GM19467 (cell line): Measurements from ENCODE around the gene KLKB1.
"Not testable (repeated sequence)": the region's sequence is repeated elsewhere in the genome, so short reads cannot be mapped to it uniquely, and the experiment has no call there.

Source experiments
- ATAC-seq: cut with Tn5 transposase; IDR thresholded peaks from one replicate; pipeline ENCODE4 v1.9.1; 2021; ENCODE audit warnings: mild to moderate bottlenecking, moderate library complexity; ENCODE audit not compliant: unreplicated experiment

The KLKB1 gene

GRCh38 chr4:186226521-186227189, 652 bp upstream of the KLKB1 start:
- no peak for ATAC-seq

DNA sequence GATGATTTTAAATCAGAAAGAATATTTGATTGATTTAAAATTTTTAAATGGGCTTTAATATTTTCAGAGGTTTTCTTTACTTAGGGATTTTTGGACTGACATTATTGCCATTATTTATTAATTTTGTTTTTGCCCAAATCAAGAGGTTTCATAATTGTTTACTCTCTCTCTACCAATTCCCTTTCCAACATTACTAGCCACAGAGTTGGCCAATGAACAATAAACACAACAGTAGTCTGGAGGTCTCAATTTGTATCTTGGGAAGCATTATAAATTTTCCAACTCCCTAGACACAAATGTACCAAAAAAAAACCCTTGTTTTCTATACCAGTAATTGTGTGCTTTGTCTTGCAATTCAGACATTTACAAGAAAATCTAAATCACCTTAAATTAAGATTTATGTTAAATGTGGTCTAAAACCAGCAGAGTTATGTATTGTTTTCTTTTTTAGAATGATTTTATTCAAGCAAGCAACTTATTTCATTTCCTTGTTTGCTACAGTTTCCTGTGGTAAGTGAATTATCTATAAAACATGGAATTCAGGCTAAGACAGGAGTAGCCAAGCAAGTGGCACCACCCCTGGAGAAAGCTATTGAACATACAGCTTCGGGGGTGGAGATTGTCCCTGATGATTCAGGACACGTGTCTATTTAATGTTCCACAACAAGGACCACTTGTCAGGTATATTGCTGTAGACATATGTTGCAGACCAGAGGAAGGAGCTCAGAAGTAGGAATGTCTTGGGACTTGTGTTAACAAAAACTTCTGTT, 622 bp downstream of the KLKB1 start:
- ATAC-seq: no peak

GRCh38 chr4:186228514-186228894, 1.2 kb downstream of the KLKB1 start:
- ATAC-seq: no peak

- ATAC-seq: no peak
Measured at GRCh38 chr4:186234367-186234766, 7.1 kb downstream of the KLKB1 start.

DNA sequence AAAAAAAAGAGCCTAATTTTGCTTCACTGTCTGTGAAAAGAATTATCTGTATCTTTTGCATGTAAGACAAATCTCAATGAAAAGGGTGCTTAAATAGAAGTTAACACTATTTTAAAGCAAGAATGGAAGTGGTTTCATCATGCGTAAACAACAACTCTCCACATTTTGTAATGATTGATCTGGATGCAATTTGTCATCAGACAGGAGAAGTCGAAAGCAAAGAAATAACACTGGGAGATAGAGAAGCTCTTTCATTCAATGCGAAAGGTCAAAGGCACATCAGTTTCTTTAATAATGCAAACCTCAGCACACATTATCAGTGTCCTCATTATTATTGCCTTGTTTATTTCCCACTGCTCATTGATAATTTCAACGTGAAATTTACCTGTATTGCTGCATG, 8.8 kb downstream of the KLKB1 start:
- ATAC-seq: no peak

- no peak for ATAC-seq
Measured at GRCh38 chr4:186240452-186240847, 13.1 kb downstream of the KLKB1 start.

GRCh38 chr4:186240848-186241491, 13.7 kb downstream of the KLKB1 start:
- no peak for ATAC-seq

- no peak for ATAC-seq
Measured at GRCh38 chr4:186241616-186242015, 14.3 kb downstream of the KLKB1 start.

GRCh38 chr4:186242031-186242430, 14.7 kb downstream of the KLKB1 start:
- ATAC-seq: not testable (repeated sequence)

DNA sequence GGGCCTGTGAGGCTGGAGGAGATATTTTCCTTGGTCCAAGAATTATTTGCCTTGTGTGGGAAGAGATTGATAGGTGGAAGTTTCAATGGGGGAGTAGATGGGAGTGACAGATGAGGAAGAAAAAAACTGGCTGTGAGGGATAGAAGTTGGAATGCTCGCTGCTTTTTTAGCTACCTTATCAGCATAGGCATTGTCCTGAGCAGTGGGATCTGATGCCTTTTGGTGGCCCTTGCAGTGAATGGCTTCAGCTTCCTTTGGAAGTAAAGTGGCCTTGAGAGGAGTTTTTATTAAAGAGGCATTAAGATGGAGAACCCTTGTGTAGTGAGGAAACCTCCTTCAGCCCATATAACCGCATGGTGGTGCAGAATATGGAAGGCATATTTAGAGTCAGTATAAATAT, 16.0 kb downstream of the KLKB1 start:
- ATAC-seq: no peak

DNA sequence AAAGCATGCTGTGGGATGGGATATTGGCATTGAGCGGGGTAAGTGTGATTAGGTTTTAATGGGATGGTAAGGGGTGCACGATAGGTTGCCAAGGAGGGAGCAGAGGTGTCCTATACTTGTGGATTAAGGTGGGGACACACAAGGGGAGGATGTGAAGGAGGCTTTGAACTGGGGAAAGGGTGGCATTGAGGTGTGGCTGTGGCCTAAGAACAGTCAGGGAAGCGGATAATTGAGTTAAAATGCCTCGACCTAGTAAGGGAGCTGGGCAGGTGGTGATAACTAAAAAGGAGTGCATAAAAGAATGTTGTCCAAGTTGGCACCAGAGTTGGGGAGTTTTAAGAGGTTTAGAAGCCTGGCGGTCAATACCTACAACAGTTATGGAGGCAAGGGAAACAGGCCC, 17.5 kb downstream of the KLKB1 start:
- ATAC-seq: no peak

GRCh38 chr4:186247062-186247752, 19.9 kb downstream of the KLKB1 start:
- not testable (repeated sequence) for ATAC-seq

DNA sequence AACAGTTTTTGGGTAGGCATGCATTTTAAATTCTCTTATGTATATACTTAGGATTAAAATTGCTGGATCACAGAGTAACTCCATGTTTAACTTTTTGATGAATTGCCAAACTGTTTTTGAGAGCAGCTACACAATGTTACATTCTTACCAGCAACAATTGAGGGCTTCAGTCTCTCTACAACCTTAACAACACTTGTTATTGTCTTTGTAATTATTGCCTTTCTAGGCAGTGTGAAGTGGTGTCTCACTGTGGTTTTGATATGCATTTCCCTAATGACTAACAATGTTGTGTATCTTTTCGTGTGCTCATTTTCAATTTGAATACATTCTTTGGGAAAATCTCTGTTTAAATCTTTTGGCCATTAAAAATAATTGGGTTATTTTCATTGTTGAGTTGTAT, 21.3 kb downstream of the KLKB1 start:
- ATAC-seq: no peak

DNA sequence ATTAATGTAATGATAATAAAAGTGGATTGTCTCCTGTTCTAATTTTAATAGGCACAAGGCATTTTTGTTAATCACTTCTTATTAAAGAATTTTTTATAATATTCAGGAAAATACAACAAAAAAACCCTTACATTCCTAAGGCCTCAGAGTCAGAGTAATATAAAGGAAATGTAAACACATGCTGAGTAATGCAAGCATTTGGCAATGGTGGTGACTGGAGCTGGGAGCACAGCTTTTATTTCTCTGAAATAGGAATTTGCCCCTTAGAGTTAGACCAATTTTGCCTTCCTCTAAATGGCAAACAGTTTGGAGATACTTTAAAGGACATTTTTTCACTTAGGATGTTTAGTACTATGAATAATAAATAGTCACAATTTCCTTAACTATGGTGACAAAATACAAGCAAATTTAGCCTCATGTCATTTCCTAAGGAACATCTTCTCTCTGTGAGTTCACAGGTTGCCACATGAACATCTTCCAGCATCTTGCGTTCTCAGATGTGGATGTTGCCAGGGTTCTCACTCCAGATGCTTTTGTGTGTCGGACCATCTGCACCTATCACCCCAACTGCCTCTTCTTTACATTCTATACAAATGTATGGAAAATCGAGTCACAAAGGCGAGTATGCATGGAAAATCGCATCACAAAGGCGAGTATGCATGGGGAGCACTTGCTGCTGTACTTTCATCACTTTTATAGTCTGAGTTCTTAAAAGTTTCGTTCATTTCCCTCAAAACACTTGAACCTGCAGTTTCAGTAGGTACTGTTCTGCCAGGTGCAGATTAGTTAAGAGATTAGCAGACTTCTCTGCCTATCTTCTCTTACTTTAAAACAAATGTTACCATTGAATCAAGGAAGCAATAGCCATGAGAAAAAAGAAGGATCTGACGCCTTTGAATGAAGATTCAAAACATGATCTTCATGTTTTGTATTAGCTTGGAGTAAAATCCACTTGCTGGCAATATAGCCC, 22.8 kb downstream of the KLKB1 start:
- ATAC-seq: no peak

GRCh38 chr4:186250760-186251159, 23.5 kb downstream of the KLKB1 start:
- ATAC-seq: no peak

DNA sequence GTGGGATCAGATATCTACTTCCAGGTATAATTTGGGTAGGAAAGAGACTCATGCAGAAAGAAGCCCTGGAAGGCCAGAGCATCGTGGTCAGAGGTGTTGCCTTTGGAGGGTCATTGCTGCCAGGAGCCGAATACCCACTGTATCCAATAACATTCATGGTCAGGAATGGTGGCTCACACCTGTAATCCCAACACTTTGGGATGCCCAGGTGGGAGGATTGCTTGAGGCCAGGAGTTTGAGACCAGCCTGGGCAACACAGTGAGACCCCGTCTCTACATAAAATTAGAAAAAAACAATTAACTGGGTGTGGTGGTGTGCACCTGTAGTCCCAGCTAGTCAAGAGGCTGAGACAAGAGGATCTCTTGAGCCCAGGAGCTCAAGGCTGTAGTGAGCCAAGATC, 27.8 kb downstream of the KLKB1 start:
- ATAC-seq: no peak

DNA sequence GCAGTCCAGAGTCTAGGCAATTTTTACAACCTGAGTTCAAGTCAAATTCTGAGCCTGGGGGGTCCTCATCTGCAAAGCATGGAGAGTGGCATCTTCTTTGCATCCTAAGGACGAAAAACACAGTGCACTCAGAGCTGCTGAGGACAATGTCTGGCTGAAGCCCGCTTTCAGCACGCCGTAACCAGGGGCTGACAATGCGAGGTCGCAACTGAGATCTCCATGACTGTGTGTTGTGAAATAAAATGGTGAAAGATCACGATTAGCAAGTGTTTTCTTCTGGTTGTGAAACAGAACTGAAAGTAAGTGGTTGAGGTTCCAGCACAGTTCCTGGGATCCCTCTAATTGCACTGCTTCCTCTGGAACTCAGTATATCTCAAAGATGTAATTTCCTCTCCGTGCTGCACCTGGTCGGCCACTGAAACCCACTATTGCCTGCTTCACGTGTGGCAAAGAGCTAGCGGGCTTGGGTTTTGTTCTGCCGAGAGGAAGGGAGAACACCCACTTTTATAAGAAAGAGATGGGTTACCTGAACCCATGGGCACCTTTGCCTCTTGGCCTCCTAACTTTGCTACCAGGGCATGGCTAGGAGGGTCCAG, 31.0 kb downstream of the KLKB1 start:
- no peak for ATAC-seq

DNA sequence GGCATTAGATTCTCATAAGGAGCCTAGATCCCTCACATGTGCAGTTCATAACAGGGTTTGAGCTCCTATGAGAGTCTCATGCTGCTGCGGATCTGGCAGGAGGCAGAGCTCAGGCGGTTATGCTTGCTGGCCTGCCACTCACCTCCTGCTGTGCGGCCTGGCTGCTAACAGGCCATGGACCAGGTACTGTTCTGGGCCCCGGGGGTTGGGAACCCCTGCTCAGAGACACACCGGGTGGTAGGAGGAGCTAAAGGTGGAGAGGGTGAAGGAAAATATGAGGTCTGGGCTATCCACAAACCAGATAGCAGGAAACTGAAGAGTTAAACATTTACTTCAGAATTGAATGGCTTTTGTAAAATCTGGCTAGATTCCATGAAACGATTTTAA, 32.8 kb downstream of the KLKB1 start:
- no peak for ATAC-seq

- no peak for ATAC-seq
Measured at GRCh38 chr4:186260504-186261448, 33.5 kb downstream of the KLKB1 start.
